Naive thymus-derived CD4-positive, alpha-beta T cell (primary cell): ENCODE measurements around the gene PTPN5. TPM values are rescaled to one million over a fixed set of nuclear protein-coding genes. Genes with fewer than 3 reads are reported as not detected.

ENCODE experiments used
- ATAC-seq: fragments of 150-1000 bp; cut with Tn5 transposase; 2 replicates; pipeline ENCODE4 v1.10.0; 2021; ENCODE audit warnings: mild to moderate bottlenecking, moderate library complexity
- CTCF ChIA-PET: fragments of 350-600 bp; sonication (Branson Sonifier 250); formaldehyde crosslinking; loops from one replicate; lab custom pipeline; 2021; ENCODE audit warnings: antibody characterized with exemption; lab: Charles Lee
- POLR2A ChIA-PET: fragments of 350-600 bp; sonication (Branson Sonifier 250); formaldehyde crosslinking; loops from one replicate; lab custom pipeline; 2021; ENCODE audit warnings: antibody characterized with exemption, inconsistent platforms; lab: Charles Lee
- DNase-seq, 9 donors: peaks; one replicate each; pipeline versions ENCODE4 v3.0.0 to v3.0.0-alpha.2; 2020 to 2022; ENCODE audit warnings: mixed read lengths in 1 of 9
- H3K27ac ChIP-seq: one replicate; pipeline ENCODE4 v1.7.0; 2013; ENCODE audit warnings: mild to moderate bottlenecking, low read depth, low read length, moderate library complexity
- H3K27me3 ChIP-seq, 2 donors: one replicate each; pipeline ENCODE4 v1.7.0; 2013; ENCODE audit warnings: low read length in 2 of 2, mild to moderate bottlenecking in 2 of 2, moderate library complexity in 2 of 2; ENCODE audit not compliant: control insufficient read depth in 2 of 2, insufficient read depth in 2 of 2
- H3K36me3 ChIP-seq, 3 experiments: 1 replicate in 2 of 3; 2 replicates in 1 of 3; pipeline ENCODE4 v1.7.0; 2013; ENCODE audit warnings: low read length in 3 of 3, mild to moderate bottlenecking in 3 of 3, moderate library complexity in 1 of 3; ENCODE audit not compliant: insufficient read depth in 3 of 3, control insufficient read depth in 2 of 3
- H3K4me1 ChIP-seq, 2 donors: one replicate each; pipeline ENCODE4 v1.7.0; 2013; ENCODE audit warnings: low read length in 2 of 2, mild to moderate bottlenecking in 2 of 2, moderate library complexity in 1 of 2; ENCODE audit not compliant: control insufficient read depth in 2 of 2, insufficient read depth in 2 of 2
- H3K4me3 ChIP-seq: 2 replicates; pipeline ENCODE4 v1.7.0; 2013; ENCODE audit warnings: mild to moderate bottlenecking, low read length
- H3K9me3 ChIP-seq, 3 experiments: 1 replicate in 2 of 3; 2 replicates in 1 of 3; pipeline ENCODE4 v1.7.0; 2013; ENCODE audit warnings: low read length in 3 of 3; ENCODE audit not compliant: control insufficient read depth in 2 of 3
- H3K27ac Mint-ChIP-seq, 9 donors: one replicate each; pipeline ENCODE4 v1.8.0; 2020 to 2022; ENCODE audit warnings: mixed read lengths in 9 of 9, mild to moderate bottlenecking in 8 of 9, moderate library complexity in 5 of 9, inconsistent platforms in 2 of 9
- H3K27me3 Mint-ChIP-seq, 5 donors: one replicate each; pipeline ENCODE4 v1.8.0; 2021 to 2022; ENCODE audit warnings: mixed read lengths in 5 of 5, mild to moderate bottlenecking in 1 of 5
- H3K36me3 Mint-ChIP-seq, 5 donors: one replicate each; pipeline ENCODE4 v1.8.0; 2020 to 2022; ENCODE audit warnings: mixed read lengths in 5 of 5, mild to moderate bottlenecking in 3 of 5, inconsistent platforms in 1 of 5
- H3K4me1 Mint-ChIP-seq, 7 donors: one replicate each; pipeline ENCODE4 v1.8.0; 2020 to 2022; ENCODE audit warnings: mixed read lengths in 7 of 7, mild to moderate bottlenecking in 3 of 7, inconsistent platforms in 1 of 7
- H3K4me3 Mint-ChIP-seq, 10 donors: one replicate each; pipeline ENCODE4 v1.8.0; 2020 to 2022; ENCODE audit warnings: mild to moderate bottlenecking in 10 of 10, mixed read lengths in 10 of 10, moderate library complexity in 6 of 10, inconsistent platforms in 2 of 10
- H3K9me3 Mint-ChIP-seq, 11 donors: one replicate each; pipeline ENCODE4 v1.8.0; 2020 to 2022; ENCODE audit warnings: mixed read lengths in 11 of 11, mild to moderate bottlenecking in 4 of 11, inconsistent platforms in 1 of 11, moderate library complexity in 1 of 11
- intact Hi-C, 2 donors: fragments of 100-400 bp; cut with micrococcal nuclease; formaldehyde crosslinking; loops; one replicate each; pipeline ENCODE4 v1.15.1; 2023
- polyA plus RNA-seq, 2 donors: library from polyadenylated mRNA; unstranded; fragments of 300-500 nt; fragmentation: Illumina TruSeq; gene quantifications; one replicate each; pipeline ENCODE4 v1.2.3, GENCODE V29; 2021
- total RNA-seq, 6 experiments: library from RNA in 5 of 6; stranded (reverse) in 5 of 6; gene quantifications; 1 replicate in 5 of 6; 2 replicates in 1 of 6; pipeline ENCODE4 v1.2.3 and lab custom pipeline; 2021 to 2026

PTPN5 gene
- total and polyA plus RNA-seq, 7 experiments from 2014 or later = not detected

- Mint-ChIP-seq H3K27ac (no peak overlapping the region), H3K4me3 (no peak overlapping the region), H3K9me3 (no peaks in the 10 kb centered on the region), H3K4me1 (peaks cover 0 to 1% (median 0%) of the 10 kb centered on the region in 7 donors), H3K27me3 (peaks cover 0 to 7% (median 0%) of the 10 kb centered on the region in 5 donors), H3K36me3 (no peaks in the 10 kb centered on the region)
- H3K4me3 ChIP-seq = no peak overlapping the region
- H3K9me3 ChIP-seq = no peaks in the 10 kb centered on the region
- intact Hi-C loops = no loop called here
- H3K4me1 ChIP-seq = no peaks in the 10 kb centered on the region
- H3K27me3 ChIP-seq = no peaks in the 10 kb centered on the region
- no peak overlapping the region for H3K27ac ChIP-seq
- POLR2A ChIA-PET = no interaction called here
- CTCF ChIA-PET = interaction anchor here (0.7 to 2.3 kb wide), 3 partner anchors 8 to 624 kb away, joined by 4 to 11 read pairs (median 4); no protein-coding TSS in a partner anchor
- ATAC-seq (no peak), DNase-seq (no peak)
- no peaks in the 10 kb centered on the region for H3K36me3 ChIP-seq
These were observed 51.9 kb downstream of the PTPN5 start for GRCh38 chr11:18739685-18740084.

GRCh38 chr11:18737642-18738041 is 54.0 kb downstream of the PTPN5 start:
- Mint-ChIP-seq H3K36me3 (no peaks in the 10 kb centered on the region), H3K27ac (no peak overlapping the region), H3K4me3 (no peak overlapping the region), H3K27me3 (peaks cover 0 to 7% (median 0%) of the 10 kb centered on the region in 5 donors), H3K4me1 (peaks cover 0 to 1% (median 0%) of the 10 kb centered on the region in 7 donors), H3K9me3 (no peaks in the 10 kb centered on the region)
- H3K4me1 ChIP-seq = no peaks in the 10 kb centered on the region
- no peaks in the 10 kb centered on the region for H3K27me3 ChIP-seq
- no peaks in the 10 kb centered on the region for H3K9me3 ChIP-seq
- H3K4me3 ChIP-seq = no peak overlapping the region
- no peaks in the 10 kb centered on the region for H3K36me3 ChIP-seq
- DNase-seq (no peak), ATAC-seq (no peak)
- CTCF ChIA-PET = interaction anchor here (1.1 kb wide), 1 partner anchor 10 kb away, joined by 4 read pairs; no protein-coding TSS in a partner anchor
- intact Hi-C loops = no loop called here
- POLR2A ChIA-PET = no interaction called here
- no peak overlapping the region for H3K27ac ChIP-seq

- Histone ChIP-seq H3K27me3 (no peaks in the 10 kb centered on the region), H3K27ac (no peak overlapping the region), H3K4me3 (no peak overlapping the region), H3K4me1 (no peaks in the 10 kb centered on the region), H3K36me3 (no peaks in the 10 kb centered on the region), H3K9me3 (no peaks in the 10 kb centered on the region)
- peaks cover 0 to 5% (median 5%) of the 10 kb centered on the region in 7 donors for H3K4me1 Mint-ChIP-seq
- no peak for ATAC-seq
- DNase-seq = no peak
- peaks cover 0 to 9% (median 0%) of the 10 kb centered on the region in 5 donors for H3K27me3 Mint-ChIP-seq
- no peaks in the 10 kb centered on the region for H3K9me3 Mint-ChIP-seq
- POLR2A ChIA-PET = no interaction called here
- intact Hi-C loops = no loop called here
- H3K4me3 Mint-ChIP-seq = no peak overlapping the region
- CTCF ChIA-PET = no interaction called here
- no peak overlapping the region for H3K27ac Mint-ChIP-seq
- H3K36me3 Mint-ChIP-seq = no peaks in the 10 kb centered on the region
These were observed 54.9 kb downstream of the PTPN5 start for GRCh38 chr11:18736590-18737148.

GRCh38 chr11:18733202-18733601 is 58.4 kb downstream of the PTPN5 start:
- Mint-ChIP-seq H3K27me3 (peaks cover 0 to 9% (median 0%) of the 10 kb centered on the region in 5 donors), H3K4me1 (peaks cover 4 to 7% (median 6%) of the 10 kb centered on the region in 7 donors)
- no peak overlapping the region for H3K27ac ChIP-seq

GRCh38 chr11:18731949-18732821 is 59.4 kb downstream of the PTPN5 start:
- no peaks in the 10 kb centered on the region for H3K36me3 ChIP-seq
- peak; percentile 44 to 81 (median 65) for DNase-seq
- no peaks in the 10 kb centered on the region for H3K9me3 ChIP-seq
- no peak overlapping the region for H3K27ac ChIP-seq
- Mint-ChIP-seq H3K4me3 (no peak overlapping the region), H3K9me3 (no peaks in the 10 kb centered on the region), H3K27me3 (peaks cover 0 to 9% (median 0%) of the 10 kb centered on the region in 5 donors), H3K27ac (peak overlapping the region in 1 of 9 donors; percentile 32), H3K4me1 (peaks cover 4 to 15% (median 13%) of the 10 kb centered on the region in 7 donors), H3K36me3 (no peaks in the 10 kb centered on the region)
- ATAC-seq = peak; percentile 79
- intact Hi-C loops = loop anchor here (1.0 to 5.0 kb wide), 7 partner anchors 59 to 617 kb away; partner anchors contain the start of gene SPTY2D1 (in 1 of the 2)
- ChIA-PET CTCF (interaction anchor here (0.7 to 3.0 kb wide), 8 partner anchors 8 to 617 kb away, joined by 3 to 24 read pairs (median 4); no protein-coding TSS in a partner anchor), POLR2A (interaction anchor here (0.6 to 1.8 kb wide), 3 partner anchors 10 to 192 kb away, joined by 3 to 6 read pairs (median 5); partner anchors contain the start of gene UEVLD)
- no peak overlapping the region for H3K4me3 ChIP-seq
- H3K27me3 ChIP-seq = no peaks in the 10 kb centered on the region
- peaks cover 5 to 6% of the 10 kb centered on the region in 2 donors for H3K4me1 ChIP-seq

More at GRCh38 chr11:18733202-18733601, 58.4 kb downstream of the PTPN5 start:
- Histone ChIP-seq H3K36me3 (no peaks in the 10 kb centered on the region), H3K27me3 (no peaks in the 10 kb centered on the region), H3K9me3 (no peaks in the 10 kb centered on the region), H3K4me3 (no peak overlapping the region), H3K4me1 (peaks cover 0 to under 1% of the 10 kb centered on the region in 2 donors)
- Mint-ChIP-seq H3K9me3 (no peaks in the 10 kb centered on the region), H3K27ac (no peak overlapping the region), H3K4me3 (no peak overlapping the region), H3K36me3 (no peaks in the 10 kb centered on the region)
- CTCF ChIA-PET = interaction anchor here (1.5 to 3.0 kb wide), 2 partner anchors 31 to 192 kb away, joined by 3 to 24 read pairs; no protein-coding TSS in a partner anchor
- no peak for DNase-seq
- ATAC-seq = no peak
- intact Hi-C loops = loop anchor here (2.0 to 5.0 kb wide), 4 partner anchors 60 to 618 kb away; no protein-coding TSS in a partner anchor
- POLR2A ChIA-PET = no interaction called here

- ChIA-PET CTCF (interaction anchor here (0.6 to 3.0 kb wide), 11 partner anchors 9 to 718 kb away, joined by 3 to 24 read pairs (median 3); no protein-coding TSS in a partner anchor), POLR2A (interaction anchor here (0.6 to 1.8 kb wide), 5 partner anchors 9 to 191 kb away, joined by 3 to 6 read pairs (median 4); partner anchors contain the start of genes SPTY2D1 and UEVLD)
- peak overlapping the region in 1 of 9 donors; percentile 33 for H3K27ac Mint-ChIP-seq
- ATAC-seq = no peak
- H3K36me3 ChIP-seq = no peaks in the 10 kb centered on the region
- H3K4me3 ChIP-seq = no peak overlapping the region
- no peak for DNase-seq
- no peaks in the 10 kb centered on the region for H3K27me3 ChIP-seq
- peaks cover 4 to 15% (median 13%) of the 10 kb centered on the region in 7 donors for H3K4me1 Mint-ChIP-seq
- no peaks in the 10 kb centered on the region for H3K9me3 ChIP-seq
- H3K27me3 Mint-ChIP-seq = peaks cover 0 to 9% (median 0%) of the 10 kb centered on the region in 5 donors
- peaks cover 5 to 6% of the 10 kb centered on the region in 2 donors for H3K4me1 ChIP-seq
- no peaks in the 10 kb centered on the region for H3K36me3 Mint-ChIP-seq
- intact Hi-C loops = loop anchor here in 1 of 2 donors (5.0 kb wide), 1 partner anchor 489 kb away; no protein-coding TSS in a partner anchor
- no peak overlapping the region for H3K27ac ChIP-seq
- no peaks in the 10 kb centered on the region for H3K9me3 Mint-ChIP-seq
- no peak overlapping the region for H3K4me3 Mint-ChIP-seq
These were observed 60.2 kb downstream of the PTPN5 start for GRCh38 chr11:18731441-18731840.
